Activated CD4-positive, alpha-beta T cell treated with anti-CD3 and anti-CD28 coated beads, Interleukin-2, amount 50 U/mL, for 1 hour (primary cell): ENCODE measurements around the gene BRMS1L.

ENCODE experiments used
- DNase-seq: peaks from one replicate; pipeline ENCODE4 v3.0.0-alpha.2; 2020

The BRMS1L gene

GRCh38 chr14:35866595-35867279, 40.6 kb downstream of the BRMS1L start:
- no peak for DNase-seq

DNA sequence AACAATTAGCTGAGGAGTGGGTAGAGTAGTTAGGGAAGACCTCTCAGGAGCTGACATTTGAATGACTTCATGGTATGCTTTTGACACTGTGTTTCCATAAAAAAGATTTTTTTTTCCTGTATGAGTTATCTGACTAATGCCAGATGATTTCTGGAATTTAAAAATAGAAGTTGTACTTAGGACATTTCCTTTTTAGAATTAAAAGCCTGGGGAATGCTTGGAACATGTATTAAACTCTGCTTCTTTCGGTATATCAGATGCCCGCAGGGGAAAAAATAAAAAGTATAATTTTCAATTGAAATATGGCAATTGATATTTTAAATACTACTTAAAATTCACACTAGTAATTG, 41.1 kb downstream of the BRMS1L start:
- no peak for DNase-seq

DNA sequence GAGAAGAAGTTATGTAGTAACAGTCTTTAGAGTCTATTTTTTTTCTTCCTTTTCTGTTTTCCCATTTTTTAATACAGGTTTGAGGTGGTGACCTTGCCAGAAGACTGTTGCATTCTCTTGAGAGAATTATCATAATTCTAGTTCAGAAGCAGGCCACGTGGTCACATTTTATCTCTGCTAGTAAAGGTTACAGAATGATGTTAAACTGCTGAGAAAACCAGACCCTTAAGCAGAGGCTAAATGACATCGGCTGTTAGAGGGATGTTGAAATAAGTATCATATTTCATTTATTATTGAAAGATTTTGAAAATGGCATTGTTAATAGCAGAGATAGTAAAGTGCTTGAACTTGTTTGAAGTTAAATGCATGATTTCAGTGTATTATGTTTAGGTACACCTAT, 49.2 kb downstream of the BRMS1L start:
- no peak for DNase-seq

DNA sequence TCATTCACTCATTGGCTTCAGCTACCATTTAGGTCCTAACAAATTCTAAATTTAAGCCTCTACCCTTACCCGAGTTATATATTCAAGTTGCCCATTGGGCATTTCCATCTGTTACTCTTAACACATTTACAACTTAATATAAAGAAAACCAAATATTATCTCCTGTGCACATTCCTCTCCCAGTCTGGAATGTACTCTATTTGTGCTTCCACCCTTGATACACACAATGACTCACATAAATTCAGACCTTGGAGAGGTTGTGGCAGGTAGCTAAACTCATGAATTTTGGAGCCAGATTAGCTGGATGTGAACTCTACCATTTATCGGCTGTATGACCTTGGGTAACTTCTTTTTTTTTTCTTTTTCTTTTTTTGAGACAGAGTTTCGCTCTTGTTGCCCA, 51.1 kb downstream of the BRMS1L start:
- DNase-seq = no peak

- DNase-seq = no peak
Measured at GRCh38 chr14:35878272-35879150, 52.4 kb downstream of the BRMS1L start.

GRCh38 chr14:35879151-35879648, 53.1 kb downstream of the BRMS1L start:
- no peak for DNase-seq

- no peak for DNase-seq
Measured at GRCh38 chr14:35879654-35880249, 53.6 kb downstream of the BRMS1L start.

GRCh38 chr14:35881280-35881679, 55.1 kb downstream of the BRMS1L start:
- DNase-seq = no peak

GRCh38 chr14:35883677-35884293, 57.6 kb downstream of the BRMS1L start:
- DNase-seq = peak; percentile 11

DNA sequence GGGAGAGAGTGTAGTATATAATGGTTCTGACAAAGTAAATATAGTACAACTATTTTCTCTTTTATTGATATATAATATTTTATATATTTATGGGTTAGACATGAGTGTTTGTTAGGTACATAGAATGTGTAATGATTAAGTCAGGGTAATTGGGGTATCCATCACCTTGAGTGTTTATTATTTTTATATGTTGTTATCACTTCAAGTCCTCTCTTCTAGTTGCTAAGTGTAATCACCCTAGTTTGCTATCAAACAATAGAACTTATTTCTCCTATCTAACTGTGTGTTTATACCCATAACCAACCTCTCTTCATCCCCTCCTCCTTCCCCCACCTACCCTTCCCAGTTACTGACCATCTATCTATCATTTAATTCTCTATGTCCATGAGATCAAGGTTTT, 64.2 kb downstream of the BRMS1L start:
- DNase-seq = no peak

GRCh38 chr14:35895256-35895655, 69.1 kb downstream of the BRMS1L start:
- DNase-seq = no peak

- no peak for DNase-seq
Measured at GRCh38 chr14:35897616-35898111, 71.5 kb downstream of the BRMS1L start.

- no peak for DNase-seq
Measured at GRCh38 chr14:35898217-35898775, 72.2 kb downstream of the BRMS1L start.

DNA sequence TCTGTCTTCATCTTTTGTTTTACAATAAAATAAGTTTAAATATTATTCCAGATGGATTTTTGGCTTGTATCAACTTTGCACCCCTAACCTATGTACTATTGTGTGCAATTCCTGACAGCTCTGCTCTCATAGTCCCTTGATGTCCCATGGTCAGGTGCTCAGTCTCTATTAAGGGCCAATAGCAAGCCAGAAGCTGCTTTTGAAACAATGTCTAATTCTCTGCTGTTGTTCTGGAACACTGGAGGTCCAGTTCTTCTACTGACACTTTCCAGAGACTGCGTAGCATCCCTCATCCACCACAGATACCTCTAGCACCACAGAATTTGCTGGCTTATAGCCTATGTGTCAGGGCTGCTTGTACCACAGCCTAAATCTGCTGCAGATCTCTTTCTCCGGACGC, 74.6 kb downstream of the BRMS1L start:
- no peak for DNase-seq

GRCh38 chr14:35909665-35910064, 83.5 kb downstream of the BRMS1L start:
- no peak for DNase-seq

DNA sequence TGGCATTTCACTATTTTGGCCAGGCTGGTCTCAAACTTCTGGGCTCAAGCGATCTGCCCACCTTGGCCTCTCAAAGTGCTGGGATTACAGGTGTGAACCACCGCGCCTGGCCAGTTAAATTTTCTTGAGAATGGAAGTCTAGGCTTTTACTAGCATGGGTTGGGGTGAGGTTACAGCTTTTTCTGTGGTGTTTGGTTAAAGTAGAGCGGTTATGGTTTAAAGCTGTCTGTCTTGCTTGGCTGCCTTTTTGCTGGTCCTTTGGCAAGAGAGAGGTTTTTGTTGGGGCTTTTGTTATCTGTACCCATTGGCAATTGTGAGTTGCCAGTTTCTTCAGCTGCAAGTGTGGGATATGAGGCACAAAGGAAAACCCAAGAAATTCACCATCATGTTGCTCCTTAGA, 84.1 kb downstream of the BRMS1L start:
- no peak for DNase-seq

- DNase-seq = no peak
Measured at GRCh38 chr14:35911097-35911496, 85.0 kb downstream of the BRMS1L start.

DNA sequence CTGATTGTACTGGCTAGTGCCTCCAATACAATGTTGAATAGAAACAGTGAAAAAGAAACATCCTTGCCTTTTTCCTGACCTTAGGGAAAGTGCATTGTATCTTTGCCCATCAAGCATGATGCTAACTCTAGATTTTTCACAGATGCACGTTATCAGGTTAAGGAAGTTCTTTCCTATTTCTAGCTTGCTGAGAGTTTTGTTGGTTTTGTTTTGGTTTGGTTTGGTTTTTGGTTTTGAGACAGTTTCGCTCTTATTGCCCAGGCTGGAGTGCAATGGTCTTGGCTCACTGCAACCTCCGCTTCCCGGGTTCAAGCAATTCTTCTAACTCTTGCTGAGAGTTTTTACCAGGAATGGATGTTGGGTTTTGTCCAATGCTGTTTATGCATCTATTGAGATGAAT, 89.0 kb downstream of the BRMS1L start:
- no peak for DNase-seq

- no peak for DNase-seq
Measured at GRCh38 chr14:35915775-35916174, 89.6 kb downstream of the BRMS1L start.
